Measurements from ENCODE around the gene PLCB1.

PLCB1 gene

DNA sequence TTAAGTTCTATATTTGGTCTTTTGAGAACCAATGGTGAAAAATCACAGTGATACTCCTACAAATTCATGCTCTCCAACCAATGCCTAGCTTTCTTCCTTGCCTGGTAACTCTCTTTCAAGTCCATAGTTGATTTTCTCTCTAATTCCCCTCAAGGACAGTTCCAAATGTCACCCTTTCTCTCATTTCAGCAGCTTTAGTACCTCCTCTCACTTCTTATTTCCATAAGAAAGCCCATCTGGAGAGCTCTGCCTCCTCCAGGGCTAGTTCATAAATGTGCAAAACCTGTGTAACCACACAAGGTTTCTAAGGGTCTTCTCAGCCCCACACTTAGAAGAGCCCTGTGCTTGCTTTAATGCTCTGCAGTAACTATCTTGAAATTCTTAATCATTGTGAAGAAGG is 781.4 kb downstream of the PLCB1 start:
- H3K9ac ChIP-seq = no peak overlapping the region
- no peaks in the 10 kb centered on the region for H3K27me3 ChIP-seq (ENCODE audit: insufficient read depth, low read depth)
- H3K36me3 ChIP-seq (ENCODE audit: insufficient read depth) = no peaks in the 10 kb centered on the region
- peak overlapping the region; percentile 15; the same call in 1 of the 2 replicates for H3K27ac ChIP-seq
- H3K4me1 ChIP-seq (ENCODE audit: low read depth, poor library complexity, severe bottlenecking) = peaks cover 18% of the 10 kb centered on the region
- H3K4me3 ChIP-seq (IDR thresholded peaks at IDR 0.05; ENCODE audit: insufficient read depth, low read depth, low read length) = no peak overlapping the region
- no peaks in the 10 kb centered on the region for H3K79me2 ChIP-seq (ENCODE audit: insufficient read depth, low read depth)
- H2AFZ ChIP-seq (ENCODE audit: low read depth) = no peak overlapping the region
- no peaks in the 10 kb centered on the region for H4K20me1 ChIP-seq (ENCODE audit: insufficient read depth)
- H3K4me2 ChIP-seq = no peak overlapping the region; the same call in 1 of the 2 replicates
- TF ChIP-seq, protein P1, sequence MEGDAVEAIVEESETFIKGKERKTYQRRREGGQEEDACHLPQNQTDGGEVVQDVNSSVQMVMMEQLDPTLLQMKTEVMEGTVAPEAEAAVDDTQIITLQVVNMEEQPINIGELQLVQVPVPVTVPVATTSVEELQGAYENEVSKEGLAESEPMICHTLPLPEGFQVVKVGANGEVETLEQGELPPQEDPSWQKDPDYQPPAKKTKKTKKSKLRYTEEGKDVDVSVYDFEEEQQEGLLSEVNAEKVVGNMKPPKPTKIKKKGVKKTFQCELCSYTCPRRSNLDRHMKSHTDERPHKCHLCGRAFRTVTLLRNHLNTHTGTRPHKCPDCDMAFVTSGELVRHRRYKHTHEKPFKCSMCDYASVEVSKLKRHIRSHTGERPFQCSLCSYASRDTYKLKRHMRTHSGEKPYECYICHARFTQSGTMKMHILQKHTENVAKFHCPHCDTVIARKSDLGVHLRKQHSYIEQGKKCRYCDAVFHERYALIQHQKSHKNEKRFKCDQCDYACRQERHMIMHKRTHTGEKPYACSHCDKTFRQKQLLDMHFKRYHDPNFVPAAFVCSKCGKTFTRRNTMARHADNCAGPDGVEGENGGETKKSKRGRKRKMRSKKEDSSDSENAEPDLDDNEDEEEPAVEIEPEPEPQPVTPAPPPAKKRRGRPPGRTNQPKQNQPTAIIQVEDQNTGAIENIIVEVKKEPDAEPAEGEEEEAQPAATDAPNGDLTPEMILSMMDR (conservative IDR thresholded peaks at IDR 0.05; ENCODE audit: low read depth, low read length) = no peak

DNA sequence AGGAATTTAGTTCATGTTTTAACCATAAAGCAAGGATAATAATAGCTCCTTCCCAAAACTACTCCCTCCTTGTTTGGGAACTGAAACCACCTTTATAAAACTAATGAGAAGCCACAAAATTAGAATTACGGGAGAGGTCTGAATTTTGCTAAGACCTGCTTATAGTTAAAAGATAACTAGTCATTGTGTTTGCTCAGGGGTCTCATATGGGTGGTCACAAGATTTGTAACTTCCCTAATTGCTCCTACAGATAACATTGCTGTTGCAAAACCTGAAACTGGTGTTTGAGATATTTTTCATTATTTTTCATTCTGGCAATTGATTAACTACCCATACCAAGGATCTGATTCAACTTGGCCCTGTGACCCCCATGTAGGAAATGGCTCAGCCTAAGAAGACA is 782.4 kb downstream of the PLCB1 start:
- Histone ChIP-seq H3K36me3 (ENCODE audit: insufficient read depth) (no peaks in the 10 kb centered on the region), H3K9ac (no peak overlapping the region), H3K4me3 (IDR thresholded peaks at IDR 0.05; ENCODE audit: insufficient read depth, low read depth, low read length) (no peak overlapping the region), H3K4me1 (ENCODE audit: low read depth, poor library complexity, severe bottlenecking) (peaks cover 18% of the 10 kb centered on the region), H3K4me2 (no peak overlapping the region; the same call in 1 of the 2 replicates), H3K27ac (no peak overlapping the region; the same call in 1 of the 2 replicates), H2AFZ (ENCODE audit: low read depth) (no peak overlapping the region), H4K20me1 (ENCODE audit: insufficient read depth) (no peaks in the 10 kb centered on the region), H3K79me2 (ENCODE audit: insufficient read depth, low read depth) (no peaks in the 10 kb centered on the region), H3K27me3 (ENCODE audit: insufficient read depth, low read depth) (no peaks in the 10 kb centered on the region)
- TF ChIP-seq, protein P1 (conservative IDR thresholded peaks at IDR 0.05; ENCODE audit: low read depth, low read length) = no peak

DNA sequence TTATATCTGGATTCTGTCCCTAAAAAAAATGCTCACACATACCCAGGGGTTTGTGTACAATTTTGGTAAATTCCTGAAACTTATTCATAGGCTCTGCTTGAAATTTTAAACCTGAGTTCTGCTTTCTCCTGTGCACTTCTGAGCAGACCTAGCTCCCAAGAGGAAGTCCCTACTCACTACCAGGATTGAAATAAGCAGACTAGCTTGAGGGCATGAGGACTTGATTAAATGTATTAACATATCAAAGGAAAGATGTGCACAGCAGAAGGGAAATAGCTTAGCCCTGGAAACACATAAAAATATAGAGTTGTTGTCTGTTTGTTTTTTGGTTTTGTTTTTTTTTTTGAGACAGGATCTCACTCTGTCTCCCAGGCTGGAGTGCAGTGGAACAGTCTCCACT is 785.0 kb downstream of the PLCB1 start:
- H4K20me1 ChIP-seq (ENCODE audit: insufficient read depth) = no peaks in the 10 kb centered on the region
- H2AFZ ChIP-seq (ENCODE audit: low read depth) = no peak overlapping the region
- TF ChIP-seq, protein P1 (conservative IDR thresholded peaks at IDR 0.05; ENCODE audit: low read depth, low read length) = no peak
- peaks cover 18% of the 10 kb centered on the region for H3K4me1 ChIP-seq (ENCODE audit: low read depth, poor library complexity, severe bottlenecking)
- H3K79me2 ChIP-seq (ENCODE audit: insufficient read depth, low read depth) = no peaks in the 10 kb centered on the region
- no peaks in the 10 kb centered on the region for H3K36me3 ChIP-seq (ENCODE audit: insufficient read depth)
- H3K4me3 ChIP-seq (IDR thresholded peaks at IDR 0.05; ENCODE audit: insufficient read depth, low read depth, low read length) = no peak overlapping the region
- H3K27me3 ChIP-seq (ENCODE audit: insufficient read depth, low read depth) = no peaks in the 10 kb centered on the region
- H3K4me2 ChIP-seq = no peak overlapping the region
- no peak overlapping the region for H3K27ac ChIP-seq
- H3K9ac ChIP-seq = no peak overlapping the region

DNA sequence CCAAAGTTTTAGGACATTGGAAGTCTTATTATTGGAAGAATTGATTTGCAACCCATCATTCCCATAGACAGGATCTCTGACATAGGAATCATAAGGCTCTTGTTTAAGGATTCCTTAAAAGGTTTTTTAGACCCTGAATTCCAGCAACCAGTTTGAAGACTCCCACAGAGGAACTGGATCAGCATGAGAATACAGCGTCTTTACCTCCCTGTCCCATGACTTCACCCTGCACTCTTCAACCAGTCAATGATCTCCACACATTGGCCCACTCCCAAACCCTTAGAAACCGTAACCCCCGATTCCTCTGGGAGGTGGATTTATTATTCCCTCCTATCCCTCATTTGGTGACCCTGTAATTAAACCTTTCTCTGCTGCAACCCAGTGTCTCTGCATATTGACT is 786.1 kb downstream of the PLCB1 start:
- H3K36me3 ChIP-seq (ENCODE audit: insufficient read depth) = no peaks in the 10 kb centered on the region
- no peaks in the 10 kb centered on the region for H4K20me1 ChIP-seq (ENCODE audit: insufficient read depth)
- no peak overlapping the region for H3K4me3 ChIP-seq (IDR thresholded peaks at IDR 0.05; ENCODE audit: insufficient read depth, low read depth, low read length)
- H3K4me1 ChIP-seq (ENCODE audit: low read depth, poor library complexity, severe bottlenecking) = peaks cover 18% of the 10 kb centered on the region
- H3K27me3 ChIP-seq (ENCODE audit: insufficient read depth, low read depth) = no peaks in the 10 kb centered on the region
- H3K79me2 ChIP-seq (ENCODE audit: insufficient read depth, low read depth) = no peaks in the 10 kb centered on the region
- no peak overlapping the region for H2AFZ ChIP-seq (ENCODE audit: low read depth)
- H3K9ac ChIP-seq = no peak overlapping the region
- no peak overlapping the region for H3K27ac ChIP-seq
- TF ChIP-seq, protein P1 (conservative IDR thresholded peaks at IDR 0.05; ENCODE audit: low read depth, low read length) = no peak
- H3K4me2 ChIP-seq = no peak overlapping the region

All from KMS-11 (cell line).